ENCODE data around the gene ALKBH7. TPM values are rescaled to one million over a fixed set of nuclear protein-coding genes. Genes with fewer than 3 reads are reported as not detected.
"Not testable (repeated sequence)": the region's sequence is repeated elsewhere in the genome, so short reads cannot be mapped to it uniquely, and the experiment has no call there.

ALKBH7 gene
- total RNA-seq, 4 donors from 2014 or later = 55.2 to 109 (median 71.8) TPM

GRCh38 chr19:6352381-6353165 lies 20.0 kb upstream of the ALKBH7 start:
- H3K4me3 ChIP-seq = no peak overlapping the region
- H3K4me1 ChIP-seq = no peaks in the 10 kb centered on the region
- no peaks in the 10 kb centered on the region for H3K9me3 ChIP-seq
- no peaks in the 10 kb centered on the region for H3K27me3 ChIP-seq
- H3K36me3 ChIP-seq = no peaks in the 10 kb centered on the region
- WGBS = 91% methylated on average over 2 of the region's 2 CpGs
- no peak overlapping the region for H3K27ac ChIP-seq (replicated peaks in 1 of 4)
- intact Hi-C loops (cut with DNase I) = no loop called here
- TF ChIP-seq, protein P1, sequence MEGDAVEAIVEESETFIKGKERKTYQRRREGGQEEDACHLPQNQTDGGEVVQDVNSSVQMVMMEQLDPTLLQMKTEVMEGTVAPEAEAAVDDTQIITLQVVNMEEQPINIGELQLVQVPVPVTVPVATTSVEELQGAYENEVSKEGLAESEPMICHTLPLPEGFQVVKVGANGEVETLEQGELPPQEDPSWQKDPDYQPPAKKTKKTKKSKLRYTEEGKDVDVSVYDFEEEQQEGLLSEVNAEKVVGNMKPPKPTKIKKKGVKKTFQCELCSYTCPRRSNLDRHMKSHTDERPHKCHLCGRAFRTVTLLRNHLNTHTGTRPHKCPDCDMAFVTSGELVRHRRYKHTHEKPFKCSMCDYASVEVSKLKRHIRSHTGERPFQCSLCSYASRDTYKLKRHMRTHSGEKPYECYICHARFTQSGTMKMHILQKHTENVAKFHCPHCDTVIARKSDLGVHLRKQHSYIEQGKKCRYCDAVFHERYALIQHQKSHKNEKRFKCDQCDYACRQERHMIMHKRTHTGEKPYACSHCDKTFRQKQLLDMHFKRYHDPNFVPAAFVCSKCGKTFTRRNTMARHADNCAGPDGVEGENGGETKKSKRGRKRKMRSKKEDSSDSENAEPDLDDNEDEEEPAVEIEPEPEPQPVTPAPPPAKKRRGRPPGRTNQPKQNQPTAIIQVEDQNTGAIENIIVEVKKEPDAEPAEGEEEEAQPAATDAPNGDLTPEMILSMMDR (IDR thresholded peaks at IDR 0.05) = no peak
- TF ChIP-seq POLR2A (IDR thresholded peaks at IDR 0.05; ENCODE audit: low read depth) = no peak
- no peak for DNase-seq (ENCODE audit: extremely low spot score)

DNA sequence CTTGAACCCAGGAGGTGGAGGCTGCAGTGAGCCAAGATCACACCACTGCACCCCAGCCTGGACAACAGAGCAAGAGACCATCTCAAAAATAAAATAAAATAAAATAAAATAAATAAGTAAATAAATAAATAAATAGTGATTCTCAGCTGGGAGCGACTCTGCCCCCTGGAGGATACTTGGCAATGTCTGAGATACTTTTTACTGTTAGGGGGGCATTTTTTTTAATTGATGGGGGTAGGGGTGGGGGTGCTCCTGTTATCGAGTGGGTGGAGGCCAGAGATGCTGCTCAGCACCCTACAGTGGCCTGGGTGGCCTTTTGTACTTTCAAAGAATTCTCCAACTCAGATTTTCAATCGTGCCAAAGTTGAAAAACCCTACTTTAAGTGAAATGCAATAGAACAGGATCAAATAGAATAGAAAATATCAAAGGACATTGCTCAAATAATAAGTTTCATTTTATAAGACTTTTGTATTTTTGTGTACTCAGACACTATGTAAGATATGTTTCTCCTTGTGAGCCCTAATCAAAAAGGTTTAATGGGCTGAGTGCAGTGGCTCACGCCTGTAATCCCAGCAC lies 18.4 kb upstream of the ALKBH7 start:
- WGBS = 63% methylated on average over 4 of the region's 4 CpGs
- TF ChIP-seq, protein P1 (IDR thresholded peaks at IDR 0.05) = peak in 1 of 3 experiments; percentile 47
- no peak for TF ChIP-seq POLR2A (IDR thresholded peaks at IDR 0.05; ENCODE audit: low read depth)
- H3K4me1 ChIP-seq = no peaks in the 10 kb centered on the region
- H3K36me3 ChIP-seq = no peaks in the 10 kb centered on the region
- no peaks in the 10 kb centered on the region for H3K27me3 ChIP-seq
- H3K4me3 ChIP-seq = no peak overlapping the region
- intact Hi-C loops (cut with DNase I) = no loop called here
- DNase-seq (ENCODE audit: extremely low spot score) = no peak
- no peak overlapping the region for H3K27ac ChIP-seq (replicated peaks in 1 of 4)
- no peaks in the 10 kb centered on the region for H3K9me3 ChIP-seq

GRCh38 chr19:6355321-6356040 lies 17.1 kb upstream of the ALKBH7 start:
- intact Hi-C loops (cut with DNase I); H3K9me3 ChIP-seq; H3K36me3 ChIP-seq; H3K27ac ChIP-seq (replicated peaks in 1 of 4); H3K4me1 ChIP-seq; H3K27me3 ChIP-seq; DNase-seq (ENCODE audit: extremely low spot score); H3K4me3 ChIP-seq: not testable (repeated sequence)
- WGBS = 89% methylated on average over 3 of the region's 46 CpGs

- TF ChIP-seq, protein P1 (IDR thresholded peaks at IDR 0.05) = no peak
- TF ChIP-seq EP300 (IDR thresholded peaks at IDR 0.05) = no peak
- no peak for TF ChIP-seq POLR2A (IDR thresholded peaks at IDR 0.05; ENCODE audit: low read depth)
- TF ChIP-seq POLR2AphosphoS5 (IDR thresholded peaks at IDR 0.05) = no peak
- 84% methylated on average over 14 of the region's 14 CpGs for whole genome bisulfite sequencing
- Histone ChIP-seq H3K4me3 (no peak overlapping the region), H3K27me3 (no peaks in the 10 kb centered on the region), H3K9me3 (no peaks in the 10 kb centered on the region), H3K27ac (replicated peaks in 1 of 4) (no peak overlapping the region), H3K4me1 (peaks cover 0 to 7% (median 3%) of the 10 kb centered on the region in 4 donors), H3K36me3 (no peaks in the 10 kb centered on the region)
- intact Hi-C loops (cut with DNase I) = no loop called here
- DNase-seq (ENCODE audit: extremely low spot score) = no peak
Observed at GRCh38 chr19:6357174-6357573, 15.4 kb upstream of the ALKBH7 start.

DNA sequence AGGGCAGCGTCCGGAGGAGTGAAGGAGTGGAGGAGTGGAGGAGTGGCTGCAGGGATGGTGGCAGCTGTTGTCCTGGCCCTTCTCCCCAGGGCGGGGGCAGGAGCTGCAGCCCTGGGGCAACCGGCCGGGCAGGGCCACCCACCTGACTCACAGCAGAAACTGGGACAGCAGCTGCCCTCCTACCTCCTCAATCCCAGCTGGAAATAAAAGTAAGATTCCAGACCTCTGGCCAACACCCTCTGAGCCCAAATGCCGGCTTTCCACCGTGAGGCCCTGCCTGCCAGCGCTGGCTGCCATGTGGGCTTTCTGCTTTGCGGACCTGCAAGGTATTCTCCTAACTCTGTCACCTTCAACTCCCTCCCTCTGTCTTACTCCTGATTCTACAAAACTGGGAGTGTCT lies 14.6 kb upstream of the ALKBH7 start:
- Histone ChIP-seq H3K36me3 (no peaks in the 10 kb centered on the region), H3K4me3 (no peak overlapping the region), H3K4me1 (peaks cover 7 to 15% (median 11%) of the 10 kb centered on the region in 4 donors), H3K9me3 (no peaks in the 10 kb centered on the region), H3K27me3 (no peaks in the 10 kb centered on the region), H3K27ac (replicated peaks in 1 of 4) (no peak overlapping the region)
- intact Hi-C loops (cut with DNase I) = no loop called here
- no peak for TF ChIP-seq EP300 (IDR thresholded peaks at IDR 0.05)
- TF ChIP-seq POLR2AphosphoS5 (IDR thresholded peaks at IDR 0.05) = no peak
- no peak for TF ChIP-seq POLR2A (IDR thresholded peaks at IDR 0.05; ENCODE audit: low read depth)
- TF ChIP-seq, protein P1 (IDR thresholded peaks at IDR 0.05) = no peak
- DNase-seq (ENCODE audit: extremely low spot score) = no peak
- WGBS = 77% methylated on average over 7 of the region's 9 CpGs
